Measurements from ENCODE around the gene IL3.

IL3 gene

DNA sequence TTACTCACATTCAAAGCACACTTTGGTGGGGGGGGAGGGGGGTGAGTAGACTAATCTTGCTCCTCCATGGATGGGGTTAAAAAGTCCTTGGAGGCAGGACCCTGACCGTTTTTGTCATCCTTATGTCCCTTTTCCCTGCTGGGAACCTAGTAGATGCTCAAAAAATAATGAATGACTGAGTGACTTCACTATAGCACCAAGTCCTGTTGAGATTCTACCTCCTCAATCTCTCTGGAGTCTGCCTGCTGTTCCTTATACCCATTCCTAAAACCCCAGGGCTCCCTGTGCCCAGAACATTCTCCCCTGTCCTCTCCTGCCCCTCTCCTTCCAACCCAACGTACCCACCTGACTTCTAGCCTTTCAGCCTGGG lies 10.9 kb downstream of the IL3 start:
- Histone ChIP-seq H3K4me1 (ENCODE audit: control insufficient read depth in 5 of 5, insufficient read depth in 5 of 5, low read length in 5 of 5) (peaks cover 0 to 18% (median 6%) of the 10 kb centered on the region in 5 donors), H3K27me3 (ENCODE audit: control insufficient read depth in 5 of 5, insufficient read depth in 4 of 5, low read length in 5 of 5) (no peaks in the 10 kb centered on the region), H3K9me3 (ENCODE audit: control insufficient read depth in 5 of 5, low read length in 5 of 5) (no peaks in the 10 kb centered on the region), H3K27ac (ENCODE audit: low read depth, low read length) (no peak overlapping the region), H3K4me3 (ENCODE audit: low read depth in 1 of 5, low read length in 5 of 5) (no peak overlapping the region), H3K36me3 (ENCODE audit: control insufficient read depth in 5 of 5, insufficient read depth in 5 of 5, low read length in 5 of 5) (no peaks in the 10 kb centered on the region), H3K9ac (ENCODE audit: low read length in 5 of 5) (no peak overlapping the region)

DNA sequence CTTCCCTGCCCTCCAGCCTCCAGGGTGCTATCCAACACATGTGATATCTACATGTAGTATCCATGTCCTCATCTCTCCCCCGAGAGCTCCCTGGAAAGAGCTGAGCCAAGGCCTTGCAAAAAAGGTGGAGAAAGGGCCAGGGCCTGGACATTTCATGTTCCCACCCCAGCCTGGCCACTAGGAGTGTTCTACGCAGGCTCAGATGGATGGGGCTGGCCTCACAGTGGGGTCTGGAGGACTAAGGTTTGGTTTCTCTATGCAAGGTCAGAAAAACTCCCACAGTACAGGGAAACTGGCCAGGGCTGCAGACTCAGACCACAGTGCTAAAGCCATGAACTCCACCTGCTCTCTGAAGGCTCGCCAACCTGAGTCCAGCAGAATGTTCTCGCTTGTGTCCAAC lies 11.6 kb downstream of the IL3 start:
- no peaks in the 10 kb centered on the region for H3K27me3 ChIP-seq (ENCODE audit: control insufficient read depth in 5 of 5, insufficient read depth in 4 of 5, low read length in 5 of 5)
- H3K27ac ChIP-seq (ENCODE audit: low read depth, low read length) = no peak overlapping the region

DNA sequence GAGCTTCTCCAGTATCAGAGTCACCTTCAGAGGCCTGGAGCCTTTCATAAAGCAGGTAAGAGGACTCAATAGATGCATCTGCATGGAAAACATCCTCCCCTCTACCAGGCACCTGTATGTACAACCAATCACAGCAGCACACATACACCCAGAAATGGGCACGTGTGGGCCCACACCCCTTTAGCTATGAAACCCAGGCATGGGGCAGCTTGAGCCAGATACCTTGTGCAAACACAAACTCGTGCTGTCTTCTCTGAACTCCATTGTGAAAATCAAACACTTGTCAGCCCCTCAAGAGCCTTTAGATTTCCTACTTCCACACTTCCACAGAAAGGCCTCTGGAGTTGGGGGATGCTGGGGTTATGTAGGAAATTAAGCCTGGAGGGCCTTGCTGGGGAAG lies 12.1 kb downstream of the IL3 start:
- H3K9me3 ChIP-seq (ENCODE audit: control insufficient read depth in 5 of 5, low read length in 5 of 5) = no peaks in the 10 kb centered on the region
- no peak overlapping the region for H3K9ac ChIP-seq (ENCODE audit: low read length in 5 of 5)
- H3K36me3 ChIP-seq (ENCODE audit: control insufficient read depth in 5 of 5, insufficient read depth in 5 of 5, low read length in 5 of 5) = no peaks in the 10 kb centered on the region
- no peaks in the 10 kb centered on the region for H3K27me3 ChIP-seq (ENCODE audit: control insufficient read depth in 5 of 5, insufficient read depth in 4 of 5, low read length in 5 of 5)
- H3K27ac ChIP-seq (ENCODE audit: low read depth, low read length) = no peak overlapping the region
- H3K4me1 ChIP-seq (ENCODE audit: control insufficient read depth in 5 of 5, insufficient read depth in 5 of 5, low read length in 5 of 5) = peaks cover 0 to 18% (median 6%) of the 10 kb centered on the region in 5 donors
- H3K4me3 ChIP-seq (ENCODE audit: low read depth in 1 of 5, low read length in 5 of 5) = no peak overlapping the region

More for the DNA sequence above, 11.6 kb downstream of the IL3 start:
- H3K4me1 ChIP-seq (ENCODE audit: control insufficient read depth in 5 of 5, insufficient read depth in 5 of 5, low read length in 5 of 5) = peaks cover 0 to 18% (median 6%) of the 10 kb centered on the region in 5 donors
- H3K9ac ChIP-seq (ENCODE audit: low read length in 5 of 5) = no peak overlapping the region
- H3K9me3 ChIP-seq (ENCODE audit: control insufficient read depth in 5 of 5, low read length in 5 of 5) = no peaks in the 10 kb centered on the region
- H3K4me3 ChIP-seq (ENCODE audit: low read depth in 1 of 5, low read length in 5 of 5) = no peak overlapping the region
- H3K36me3 ChIP-seq (ENCODE audit: control insufficient read depth in 5 of 5, insufficient read depth in 5 of 5, low read length in 5 of 5) = no peaks in the 10 kb centered on the region

DNA sequence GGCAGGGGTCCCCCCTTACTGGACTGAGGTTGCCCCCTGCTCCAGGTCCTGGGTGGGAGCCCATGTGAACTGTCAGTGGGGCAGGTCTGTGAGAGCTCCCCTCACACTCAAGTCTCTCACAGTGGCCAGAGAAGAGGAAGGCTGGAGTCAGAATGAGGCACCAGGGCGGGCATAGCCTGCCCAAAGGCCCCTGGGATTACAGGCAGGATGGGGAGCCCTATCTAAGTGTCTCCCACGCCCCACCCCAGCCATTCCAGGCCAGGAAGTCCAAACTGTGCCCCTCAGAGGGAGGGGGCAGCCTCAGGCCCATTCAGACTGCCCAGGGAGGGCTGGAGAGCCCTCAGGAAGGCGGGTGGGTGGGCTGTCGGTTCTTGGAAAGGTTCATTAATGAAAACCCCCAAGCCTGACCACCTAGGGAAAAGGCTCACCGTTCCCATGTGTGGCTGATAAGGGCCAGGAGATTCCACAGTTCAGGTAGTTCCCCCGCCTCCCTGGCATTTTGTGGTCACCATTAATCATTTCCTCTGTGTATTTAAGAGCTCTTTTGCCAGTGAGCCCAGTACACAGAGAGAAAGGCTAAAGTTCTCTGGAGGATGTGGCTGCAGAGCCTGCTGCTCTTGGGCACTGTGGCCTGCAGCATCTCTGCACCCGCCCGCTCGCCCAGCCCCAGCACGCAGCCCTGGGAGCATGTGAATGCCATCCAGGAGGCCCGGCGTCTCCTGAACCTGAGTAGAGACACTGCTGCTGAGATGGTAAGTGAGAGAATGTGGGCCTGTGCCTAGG lies 13.0 kb downstream of the IL3 start, which contains the start of gene CSF2:
TSS of gene CSF2 (plus strand) at position 559 of the 783 bp plus-strand sequence. CDS start at position 594, 35 bp downstream.
- Histone ChIP-seq H3K9me3 (ENCODE audit: control insufficient read depth in 5 of 5, low read length in 5 of 5) (no peaks in the 10 kb centered on the region), H3K4me1 (ENCODE audit: control insufficient read depth in 5 of 5, insufficient read depth in 5 of 5, low read length in 5 of 5) (peaks cover 0 to 18% (median 6%) of the 10 kb centered on the region in 5 donors), H3K27ac (ENCODE audit: low read depth, low read length) (no peak within 1 kb of the TSS), H3K4me3 (ENCODE audit: low read depth in 1 of 5, low read length in 5 of 5) (no peak within 1 kb of the TSS), H3K36me3 (ENCODE audit: control insufficient read depth in 5 of 5, insufficient read depth in 5 of 5, low read length in 5 of 5) (no peaks in the 10 kb centered on the region), H3K27me3 (ENCODE audit: control insufficient read depth in 5 of 5, insufficient read depth in 4 of 5, low read length in 5 of 5) (no peaks in the 10 kb centered on the region), H3K9ac (ENCODE audit: low read length in 5 of 5) (no peak within 1 kb of the TSS)

DNA sequence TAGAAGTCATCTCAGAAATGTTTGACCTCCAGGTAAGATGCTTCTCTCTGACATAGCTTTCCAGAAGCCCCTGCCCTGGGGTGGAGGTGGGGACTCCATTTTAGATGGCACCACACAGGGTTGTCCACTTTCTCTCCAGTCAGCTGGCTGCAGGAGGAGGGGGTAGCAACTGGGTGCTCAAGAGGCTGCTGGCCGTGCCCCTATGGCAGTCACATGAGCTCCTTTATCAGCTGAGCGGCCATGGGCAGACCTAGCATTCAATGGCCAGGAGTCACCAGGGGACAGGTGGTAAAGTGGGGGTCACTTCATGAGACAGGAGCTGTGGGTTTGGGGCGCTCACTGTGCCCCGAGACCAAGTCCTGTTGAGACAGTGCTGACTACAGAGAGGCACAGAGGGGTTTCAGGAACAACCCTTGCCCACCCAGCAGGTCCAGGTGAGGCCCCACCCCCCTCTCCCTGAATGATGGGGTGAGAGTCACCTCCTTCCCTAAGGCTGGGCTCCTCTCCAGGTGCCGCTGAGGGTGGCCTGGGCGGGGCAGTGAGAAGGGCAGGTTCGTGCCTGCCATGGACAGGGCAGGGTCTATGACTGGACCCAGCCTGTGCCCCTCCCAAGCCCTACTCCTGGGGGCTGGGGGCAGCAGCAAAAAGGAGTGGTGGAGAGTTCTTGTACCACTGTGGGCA lies 13.8 kb downstream of the IL3 start:
- Histone ChIP-seq H3K36me3 (ENCODE audit: control insufficient read depth in 5 of 5, insufficient read depth in 5 of 5, low read length in 5 of 5) (no peaks in the 10 kb centered on the region), H3K4me1 (ENCODE audit: control insufficient read depth in 5 of 5, insufficient read depth in 5 of 5, low read length in 5 of 5) (peaks cover 0 to 18% (median 6%) of the 10 kb centered on the region in 5 donors), H3K27ac (ENCODE audit: low read depth, low read length) (no peak overlapping the region), H3K9me3 (ENCODE audit: control insufficient read depth in 5 of 5, low read length in 5 of 5) (no peaks in the 10 kb centered on the region), H3K4me3 (ENCODE audit: low read depth in 1 of 5, low read length in 5 of 5) (no peak overlapping the region), H3K27me3 (ENCODE audit: control insufficient read depth in 5 of 5, insufficient read depth in 4 of 5, low read length in 5 of 5) (no peaks in the 10 kb centered on the region), H3K9ac (ENCODE audit: low read length in 5 of 5) (no peak overlapping the region)

DNA sequence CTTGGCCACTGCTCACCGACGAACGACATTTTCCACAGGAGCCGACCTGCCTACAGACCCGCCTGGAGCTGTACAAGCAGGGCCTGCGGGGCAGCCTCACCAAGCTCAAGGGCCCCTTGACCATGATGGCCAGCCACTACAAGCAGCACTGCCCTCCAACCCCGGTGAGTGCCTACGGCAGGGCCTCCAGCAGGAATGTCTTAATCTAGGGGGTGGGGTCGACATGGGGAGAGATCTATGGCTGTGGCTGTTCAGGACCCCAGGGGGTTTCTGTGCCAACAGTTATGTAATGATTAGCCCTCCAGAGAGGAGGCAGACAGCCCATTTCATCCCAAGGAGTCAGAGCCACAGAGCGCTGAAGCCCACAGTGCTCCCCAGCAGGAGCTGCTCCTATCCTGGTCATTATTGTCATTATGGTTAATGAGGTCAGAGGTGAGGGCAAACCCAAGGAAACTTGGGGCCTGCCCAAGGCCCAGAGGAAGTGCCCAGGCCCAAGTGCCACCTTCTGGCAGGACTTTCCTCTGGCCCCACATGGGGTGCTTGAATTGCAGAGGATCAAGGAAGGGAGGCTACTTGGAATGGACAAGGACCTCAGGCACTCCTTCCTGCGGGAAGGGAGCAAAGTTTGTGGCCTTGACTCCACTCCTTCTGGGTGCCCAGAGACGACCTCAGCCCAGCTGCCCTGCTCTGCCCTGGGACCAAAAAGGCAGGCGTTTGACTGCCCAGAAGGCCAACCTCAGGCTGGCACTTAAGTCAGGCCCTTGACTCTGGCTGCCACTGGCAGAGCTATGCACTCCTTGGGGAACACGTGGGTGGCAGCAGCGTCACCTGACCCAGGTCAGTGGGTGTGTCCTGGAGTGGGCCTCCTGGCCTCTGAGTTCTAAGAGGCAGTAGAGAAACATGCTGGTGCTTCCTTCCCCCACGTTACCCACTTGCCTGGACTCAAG lies 14.6 kb downstream of the IL3 start:
- H3K36me3 ChIP-seq (ENCODE audit: control insufficient read depth in 5 of 5, insufficient read depth in 5 of 5, low read length in 5 of 5) = no peaks in the 10 kb centered on the region
- H3K27ac ChIP-seq (ENCODE audit: low read depth, low read length) = no peak overlapping the region
- no peak overlapping the region for H3K9ac ChIP-seq (ENCODE audit: low read length in 5 of 5)
- H3K4me3 ChIP-seq (ENCODE audit: low read depth in 1 of 5, low read length in 5 of 5) = no peak overlapping the region
- H3K4me1 ChIP-seq (ENCODE audit: control insufficient read depth in 5 of 5, insufficient read depth in 5 of 5, low read length in 5 of 5) = peaks cover 0 to 17% (median 6%) of the 10 kb centered on the region in 5 donors
- H3K27me3 ChIP-seq (ENCODE audit: control insufficient read depth in 5 of 5, insufficient read depth in 4 of 5, low read length in 5 of 5) = no peaks in the 10 kb centered on the region
- no peaks in the 10 kb centered on the region for H3K9me3 ChIP-seq (ENCODE audit: control insufficient read depth in 5 of 5, low read length in 5 of 5)

DNA sequence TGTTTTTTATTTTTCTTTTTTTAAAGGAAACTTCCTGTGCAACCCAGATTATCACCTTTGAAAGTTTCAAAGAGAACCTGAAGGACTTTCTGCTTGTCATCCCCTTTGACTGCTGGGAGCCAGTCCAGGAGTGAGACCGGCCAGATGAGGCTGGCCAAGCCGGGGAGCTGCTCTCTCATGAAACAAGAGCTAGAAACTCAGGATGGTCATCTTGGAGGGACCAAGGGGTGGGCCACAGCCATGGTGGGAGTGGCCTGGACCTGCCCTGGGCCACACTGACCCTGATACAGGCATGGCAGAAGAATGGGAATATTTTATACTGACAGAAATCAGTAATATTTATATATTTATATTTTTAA lies 15.2 kb downstream of the IL3 start:
- H3K9me3 ChIP-seq (ENCODE audit: control insufficient read depth in 5 of 5, low read length in 5 of 5) = no peaks in the 10 kb centered on the region

DNA sequence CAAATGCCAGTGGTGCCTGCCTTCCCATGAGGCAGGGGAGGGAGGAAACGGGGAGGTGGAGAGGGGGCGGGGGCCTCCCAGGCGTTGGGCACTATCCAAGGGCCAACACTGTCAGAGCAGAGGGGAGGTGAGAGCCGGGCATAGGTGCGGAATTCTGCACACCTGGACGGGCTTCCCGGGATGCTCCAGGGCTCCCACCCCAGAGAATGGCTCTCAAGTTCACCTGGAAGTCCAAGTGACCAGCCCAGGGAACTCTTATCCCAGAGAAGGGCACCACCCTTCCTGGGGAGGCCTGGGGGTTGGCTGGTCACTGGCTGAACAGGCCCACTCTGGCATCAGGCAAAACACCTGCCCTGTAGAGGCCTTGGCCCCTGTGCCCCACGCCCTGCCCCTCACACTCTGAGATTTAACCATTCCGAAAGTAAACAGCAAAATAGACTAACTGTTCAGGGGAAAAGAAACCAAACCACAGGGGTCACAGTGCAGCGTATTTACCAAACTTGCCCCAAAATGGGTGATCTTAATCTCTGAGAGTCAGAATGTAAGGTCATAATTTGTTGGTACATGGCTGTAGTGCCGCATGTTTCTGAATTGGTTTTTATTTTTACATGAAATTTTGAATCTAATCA lies 15.9 kb downstream of the IL3 start:
- Histone ChIP-seq H3K4me3 (ENCODE audit: low read depth in 1 of 5, low read length in 5 of 5) (no peak overlapping the region), H3K27ac (ENCODE audit: low read depth, low read length) (no peak overlapping the region), H3K36me3 (ENCODE audit: control insufficient read depth in 5 of 5, insufficient read depth in 5 of 5, low read length in 5 of 5) (no peaks in the 10 kb centered on the region), H3K27me3 (ENCODE audit: control insufficient read depth in 5 of 5, insufficient read depth in 4 of 5, low read length in 5 of 5) (no peaks in the 10 kb centered on the region), H3K9me3 (ENCODE audit: control insufficient read depth in 5 of 5, low read length in 5 of 5) (no peaks in the 10 kb centered on the region), H3K9ac (ENCODE audit: low read length in 5 of 5) (no peak overlapping the region), H3K4me1 (ENCODE audit: control insufficient read depth in 5 of 5, insufficient read depth in 5 of 5, low read length in 5 of 5) (peaks cover 0 to 8% (median 0%) of the 10 kb centered on the region in 5 donors)

More for the DNA sequence above, 15.2 kb downstream of the IL3 start:
- Histone ChIP-seq H3K36me3 (ENCODE audit: control insufficient read depth in 5 of 5, insufficient read depth in 5 of 5, low read length in 5 of 5) (no peaks in the 10 kb centered on the region), H3K27ac (ENCODE audit: low read depth, low read length) (no peak overlapping the region), H3K4me1 (ENCODE audit: control insufficient read depth in 5 of 5, insufficient read depth in 5 of 5, low read length in 5 of 5) (peaks cover 0 to 13% (median 6%) of the 10 kb centered on the region in 5 donors), H3K9ac (ENCODE audit: low read length in 5 of 5) (no peak overlapping the region), H3K4me3 (ENCODE audit: low read depth in 1 of 5, low read length in 5 of 5) (no peak overlapping the region), H3K27me3 (ENCODE audit: control insufficient read depth in 5 of 5, insufficient read depth in 4 of 5, low read length in 5 of 5) (no peaks in the 10 kb centered on the region)

DNA sequence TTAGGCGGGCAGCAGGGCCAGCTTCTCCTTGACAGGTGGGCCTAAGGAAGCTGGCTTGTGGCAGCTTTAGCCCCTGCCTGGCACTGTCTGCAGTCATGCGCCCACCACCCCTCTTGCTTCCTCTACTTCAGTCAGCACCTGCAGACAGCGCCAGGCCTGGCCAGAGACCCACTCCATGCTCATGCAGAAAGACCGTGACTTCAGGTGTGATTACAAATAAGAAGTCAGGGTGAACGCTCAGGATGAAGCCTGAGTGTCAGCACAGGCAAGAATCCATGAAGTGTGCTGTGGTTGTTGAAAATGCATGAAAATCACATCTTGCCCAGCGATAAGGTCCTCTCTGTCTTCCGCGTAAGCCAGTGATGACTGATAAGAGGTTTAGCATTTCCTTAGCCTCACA lies 16.5 kb downstream of the IL3 start:
- H3K9me3 ChIP-seq (ENCODE audit: control insufficient read depth in 5 of 5, low read length in 5 of 5) = no peaks in the 10 kb centered on the region
- H3K4me1 ChIP-seq (ENCODE audit: control insufficient read depth in 5 of 5, insufficient read depth in 5 of 5, low read length in 5 of 5) = peaks cover 0 to 8% (median 0%) of the 10 kb centered on the region in 5 donors
- no peaks in the 10 kb centered on the region for H3K27me3 ChIP-seq (ENCODE audit: control insufficient read depth in 5 of 5, insufficient read depth in 4 of 5, low read length in 5 of 5)
- H3K27ac ChIP-seq (ENCODE audit: low read depth, low read length) = no peak overlapping the region
- H3K36me3 ChIP-seq (ENCODE audit: control insufficient read depth in 5 of 5, insufficient read depth in 5 of 5, low read length in 5 of 5) = no peaks in the 10 kb centered on the region
- H3K9ac ChIP-seq (ENCODE audit: low read length in 5 of 5) = no peak overlapping the region
- no peak overlapping the region for H3K4me3 ChIP-seq (ENCODE audit: low read depth in 1 of 5, low read length in 5 of 5)

Data from subcutaneous abdominal adipose tissue (tissue), 5 donors.